ENCODE results near the gene ELK4.

The ELK4 gene

DNA sequence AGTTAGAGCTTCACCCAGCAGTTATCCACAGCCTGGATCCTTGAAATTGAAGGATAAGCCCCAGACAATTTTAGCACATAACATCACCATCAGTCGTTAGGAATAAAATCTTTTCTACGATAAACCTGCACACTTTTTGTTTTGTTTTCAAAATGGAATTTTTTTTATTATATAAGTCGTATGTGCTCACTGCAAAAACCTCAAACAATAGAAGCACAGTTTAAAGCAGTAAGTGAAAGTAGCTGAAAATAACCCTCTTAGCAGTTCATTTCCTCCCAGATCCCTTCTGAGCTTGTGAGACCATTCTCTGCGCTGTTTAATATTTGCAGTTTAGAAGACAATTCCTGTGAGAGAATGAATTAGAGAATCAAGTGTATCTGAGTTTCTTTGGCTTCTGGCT is 38.3 kb downstream of the ELK4 start:
- DNase-seq: no peak

DNA sequence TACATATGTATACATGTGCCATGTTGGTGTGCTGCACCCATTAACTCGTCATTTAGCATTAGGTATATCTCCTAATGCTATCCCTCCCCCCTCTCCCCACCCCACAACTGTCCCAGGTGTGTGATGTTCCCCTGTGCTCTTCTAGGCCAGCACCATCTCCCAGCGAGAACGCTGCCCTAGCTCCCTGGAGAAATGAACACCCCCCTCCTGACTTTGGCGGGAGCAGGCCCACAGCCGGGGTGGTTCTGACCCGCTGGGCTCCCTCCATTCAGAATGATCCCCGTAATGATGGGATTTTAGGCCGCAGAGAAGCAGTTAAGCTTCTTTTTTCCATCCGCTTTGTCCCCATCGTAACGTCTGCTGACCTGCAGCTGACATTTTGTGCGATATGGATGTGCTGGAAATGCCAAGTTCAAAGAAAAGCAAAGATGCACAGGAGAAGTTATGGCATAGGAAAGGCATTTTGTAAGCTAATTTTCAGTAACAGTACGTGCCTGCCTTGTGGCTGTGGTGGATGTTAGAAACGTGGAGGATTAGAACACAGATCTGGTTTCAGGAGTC is 39.3 kb downstream of the ELK4 start:
- DNase-seq: no peak

DNA sequence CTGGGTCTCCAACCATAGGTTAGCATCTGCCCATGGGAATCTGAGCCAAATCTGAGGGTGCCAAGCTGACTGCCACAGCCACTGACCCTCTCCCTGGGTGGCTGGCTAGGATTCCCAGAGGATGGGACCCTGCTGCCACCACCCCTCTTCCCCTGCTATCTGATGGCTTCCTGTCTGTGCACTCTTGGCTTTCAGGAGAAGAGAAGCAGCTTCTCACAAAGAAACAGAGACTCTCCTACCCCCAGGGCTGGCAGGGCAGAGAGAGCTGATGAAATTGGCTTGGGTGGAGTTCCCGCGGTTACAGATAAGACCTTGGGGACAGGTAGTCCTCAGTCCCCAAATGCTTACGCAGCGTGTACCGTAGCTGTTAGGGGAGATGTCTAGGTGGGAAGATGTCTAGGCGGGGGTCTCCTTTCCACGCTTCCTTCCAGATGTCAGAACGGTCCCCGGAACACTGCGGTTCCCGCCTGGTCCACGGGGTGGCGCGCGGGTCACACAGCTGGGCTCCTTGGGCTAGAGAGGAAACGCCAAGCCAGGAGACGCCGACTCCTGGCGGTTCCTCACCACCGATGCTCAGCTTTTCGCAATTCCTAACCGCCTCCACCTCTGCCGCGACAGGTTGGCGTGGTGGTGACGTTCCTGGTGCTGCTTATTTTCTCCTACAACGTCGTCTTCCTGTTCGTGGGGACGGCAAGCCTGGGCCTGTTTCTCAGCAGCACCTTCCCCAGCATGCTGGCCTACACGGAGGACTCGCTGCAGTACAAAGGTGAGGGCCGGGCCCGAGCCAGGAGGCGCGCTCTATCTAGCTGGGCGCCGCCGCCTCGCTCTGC is 40.1 kb downstream of the ELK4 start:
- DNase-seq: peak; percentile 89

DNA sequence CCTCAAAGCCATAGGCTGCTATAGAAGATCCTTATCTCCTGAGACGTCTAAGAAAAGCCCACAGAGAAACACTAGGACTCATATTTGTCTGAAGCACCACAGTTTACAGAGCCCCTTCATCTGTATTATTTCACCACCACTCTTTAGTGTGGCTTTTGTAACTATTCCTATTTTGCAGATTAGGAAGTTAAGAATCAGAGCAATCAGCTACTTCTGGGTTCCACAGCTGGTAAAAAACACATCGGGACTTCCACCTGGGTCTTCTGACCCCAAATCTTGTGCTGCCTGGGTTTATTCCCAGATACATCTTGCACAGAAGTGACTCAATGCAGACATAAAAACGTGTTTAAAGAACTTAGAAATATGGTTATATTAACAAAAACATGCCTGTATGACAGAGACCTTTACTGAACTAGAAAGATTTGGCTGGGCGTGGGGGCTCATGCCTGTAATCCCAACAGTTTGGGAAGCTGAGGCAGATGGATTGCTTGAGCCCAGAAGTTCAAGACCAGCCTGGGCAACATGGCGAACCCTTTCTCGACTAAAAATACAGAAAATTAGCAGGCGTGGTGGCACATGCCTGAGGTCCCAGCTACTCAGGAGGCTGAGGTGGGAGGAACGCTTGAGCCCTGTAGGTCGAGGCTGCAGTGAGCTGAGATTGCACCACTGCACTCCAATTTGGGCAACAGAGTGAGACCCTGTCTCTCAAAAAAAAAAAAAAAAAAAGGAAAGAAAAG is 40.9 kb downstream of the ELK4 start:
- DNase-seq: no peak

DNA sequence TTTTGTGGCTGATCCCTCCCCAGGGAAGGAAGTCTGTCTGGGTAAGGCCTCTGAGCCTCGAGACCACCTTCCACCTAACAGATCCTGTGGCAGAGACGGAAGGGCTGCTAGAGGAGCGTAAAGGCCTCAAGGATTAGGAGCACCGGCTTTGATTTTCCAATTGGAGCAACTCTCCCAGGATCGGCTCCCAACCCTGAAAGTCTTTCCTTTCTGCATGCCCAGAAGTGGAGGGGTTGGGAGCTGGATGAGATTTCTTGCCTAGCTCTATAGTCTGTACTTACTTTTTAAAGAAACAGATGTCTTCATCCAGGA is 41.4 kb downstream of the ELK4 start:
- no peak for DNase-seq

DNA sequence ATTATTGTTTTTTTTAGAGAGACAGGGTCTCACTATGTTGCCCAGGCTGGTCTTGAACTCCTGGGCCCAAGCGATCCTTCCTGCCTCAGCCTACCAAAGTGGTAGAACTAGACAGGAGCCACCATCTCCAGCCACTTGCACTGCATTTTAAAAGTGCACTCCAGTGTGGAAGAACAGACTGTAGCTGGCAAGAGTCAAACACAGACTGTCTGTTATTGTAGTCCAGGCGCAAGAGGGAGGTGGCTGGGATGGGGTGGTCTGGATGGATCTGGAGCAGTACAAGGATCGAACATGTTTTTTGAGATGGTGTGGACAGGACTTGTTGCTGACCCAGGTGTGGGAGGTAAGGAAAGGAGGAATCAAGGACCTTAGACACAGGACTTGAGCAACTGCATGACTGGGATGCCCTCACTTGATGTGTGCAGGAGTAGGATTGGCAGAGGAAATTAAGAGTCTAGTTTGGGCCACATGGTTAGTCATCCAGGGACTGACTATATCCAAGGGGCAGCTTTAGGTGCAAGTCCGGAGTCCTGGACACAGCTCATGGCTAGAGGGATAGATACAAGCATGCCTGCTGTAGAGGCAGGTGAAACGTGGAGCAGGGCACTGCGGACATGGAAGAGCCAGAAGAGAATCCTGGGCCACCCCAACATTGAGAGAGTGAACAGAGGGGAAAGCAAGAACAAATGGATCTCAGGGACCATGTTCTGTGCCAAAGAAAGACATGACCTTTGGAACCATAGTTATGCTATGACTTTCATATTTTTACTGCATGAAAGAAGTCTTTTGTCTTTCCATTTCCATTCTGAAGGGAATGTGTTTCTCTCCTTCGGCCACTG is 42.0 kb downstream of the ELK4 start:
- no peak for DNase-seq

DNA sequence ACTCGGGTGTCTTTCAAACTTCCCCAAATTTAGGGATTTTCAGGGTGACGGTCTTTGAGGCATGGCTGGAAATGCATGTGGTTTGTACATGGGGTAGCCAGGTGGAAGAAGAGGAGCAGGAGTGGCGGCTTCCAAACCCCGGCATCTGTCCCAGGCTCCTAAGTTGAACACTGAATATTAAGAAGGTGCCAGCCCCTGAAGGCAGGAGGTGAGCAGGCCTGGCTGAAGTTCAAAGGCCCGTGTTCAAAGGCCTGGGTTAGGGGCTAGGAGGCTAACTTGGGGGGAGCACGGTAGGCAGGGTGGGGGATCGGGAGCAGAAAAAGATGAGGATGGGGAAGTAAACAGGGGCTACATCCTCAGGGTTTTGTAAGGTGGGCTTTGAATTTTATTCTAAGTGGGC is 42.8 kb downstream of the ELK4 start:
- no peak for DNase-seq

DNA sequence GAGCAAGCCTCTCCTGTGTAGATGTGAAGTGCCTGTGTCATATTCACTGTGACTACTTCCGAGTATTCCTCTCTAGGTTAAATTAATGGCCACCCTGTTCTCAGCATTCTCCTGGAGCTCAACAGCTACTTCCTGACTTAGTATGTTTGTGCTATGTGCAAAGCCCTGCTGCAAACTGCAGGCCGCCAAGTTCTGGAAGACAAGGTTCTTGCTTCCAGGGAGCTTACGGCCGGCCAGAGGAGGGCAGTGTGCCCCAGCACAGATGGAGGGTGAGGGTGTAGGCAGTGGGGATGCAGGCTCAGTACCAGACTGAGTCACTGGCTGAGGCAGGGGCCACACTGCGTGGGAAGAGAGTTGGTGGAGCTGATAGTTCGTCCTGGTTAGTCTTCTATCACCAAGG is 43.2 kb downstream of the ELK4 start:
- DNase-seq: no peak

DNA sequence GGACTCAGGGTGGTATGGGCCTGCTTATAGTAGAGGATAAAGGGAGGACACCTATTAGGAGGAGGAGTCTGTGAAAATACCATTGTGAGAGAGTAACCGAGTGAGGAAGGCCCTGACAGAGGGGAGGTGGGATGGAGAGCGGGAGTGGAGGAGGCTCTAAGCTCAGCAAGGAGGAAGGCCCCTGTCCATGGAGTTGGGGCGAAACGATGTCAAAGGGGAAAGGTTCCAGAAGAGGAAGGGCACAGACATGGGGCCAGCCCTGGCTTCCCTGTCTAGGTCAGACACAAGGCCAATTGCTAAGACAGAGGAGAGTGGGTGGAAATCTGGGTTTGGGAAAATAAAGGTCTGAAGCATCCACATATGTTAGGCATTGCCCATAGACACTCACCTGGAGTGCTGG is 44.2 kb downstream of the ELK4 start:
- DNase-seq: no peak

DNA sequence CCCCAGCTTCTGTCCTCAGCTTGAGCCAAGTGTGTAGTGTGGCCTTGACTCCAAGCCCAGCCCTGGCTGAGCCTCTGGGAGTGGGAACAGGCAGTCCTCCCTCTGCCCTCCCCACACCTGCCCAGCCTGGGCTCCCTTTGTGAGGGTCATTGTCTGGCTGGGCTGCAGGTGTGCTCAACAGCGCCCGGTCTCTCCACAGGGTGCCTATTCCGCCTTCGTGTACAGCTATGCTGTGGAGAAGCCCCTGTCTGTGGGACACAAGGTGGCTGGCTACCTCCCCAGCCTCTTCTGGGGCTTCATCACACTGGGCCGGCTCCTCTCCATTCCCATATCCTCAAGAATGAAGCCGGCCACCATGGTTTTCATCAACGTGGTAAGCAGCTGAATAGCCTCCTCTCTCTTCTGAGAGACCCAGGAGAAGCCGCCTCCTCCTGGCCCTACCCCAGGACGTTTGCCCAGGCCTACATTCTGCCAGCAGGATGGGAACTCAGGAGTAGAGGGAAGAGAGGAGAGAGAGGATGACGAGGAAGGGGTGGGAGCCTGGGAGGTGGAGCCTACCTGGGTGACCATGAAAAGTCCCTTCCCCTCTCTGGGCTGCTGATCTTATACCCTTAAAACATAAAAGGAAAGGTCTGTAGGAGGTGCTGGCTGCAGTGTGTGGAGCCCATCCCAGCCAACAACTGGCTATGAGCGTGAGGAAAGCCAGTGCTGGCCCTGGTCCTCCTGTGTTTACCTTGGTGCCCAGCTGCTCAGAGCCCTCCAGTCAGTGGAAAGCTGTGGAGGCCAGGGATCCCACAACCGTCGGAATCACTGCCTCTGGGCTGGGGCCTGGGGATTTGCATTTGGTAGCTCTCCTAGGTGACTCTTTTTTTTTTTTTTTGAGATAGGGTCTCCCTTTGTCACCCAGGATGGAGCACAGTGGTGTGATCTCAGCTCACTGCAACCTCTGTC is 45.7 kb downstream of the ELK4 start:
- no peak for DNase-seq

DNA sequence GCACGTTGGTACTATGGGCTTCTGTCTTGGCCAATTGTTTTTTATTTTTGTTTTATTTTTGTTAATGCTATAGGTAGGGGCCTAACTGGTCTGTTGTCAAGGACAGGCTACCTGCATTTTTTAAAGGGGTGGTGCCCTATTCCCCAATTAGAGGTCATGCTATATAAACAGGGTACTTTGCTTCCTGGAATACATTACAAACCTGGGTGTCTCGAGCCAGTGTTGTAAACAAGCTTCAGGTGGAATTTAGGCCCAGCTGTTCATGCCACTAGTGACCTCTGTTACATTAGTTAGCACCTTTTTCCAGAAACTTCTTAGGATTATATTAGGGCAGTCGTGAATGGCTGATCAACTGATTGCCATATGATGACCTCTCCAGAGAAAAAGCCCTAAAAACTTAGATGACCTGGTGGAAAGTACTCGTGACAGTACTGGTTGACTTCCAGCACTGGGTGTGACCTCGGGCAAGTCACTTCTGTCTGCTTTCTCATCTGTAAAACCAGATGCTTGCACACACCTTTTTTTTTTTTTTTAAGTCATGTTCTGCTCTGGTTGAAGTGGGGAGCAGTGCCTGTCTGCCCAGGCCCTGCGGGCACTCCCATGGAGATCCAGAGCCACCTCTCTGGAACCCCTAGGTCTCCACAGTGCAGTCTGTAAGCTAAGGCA is 46.5 kb downstream of the ELK4 start:
- DNase-seq: no peak

DNA sequence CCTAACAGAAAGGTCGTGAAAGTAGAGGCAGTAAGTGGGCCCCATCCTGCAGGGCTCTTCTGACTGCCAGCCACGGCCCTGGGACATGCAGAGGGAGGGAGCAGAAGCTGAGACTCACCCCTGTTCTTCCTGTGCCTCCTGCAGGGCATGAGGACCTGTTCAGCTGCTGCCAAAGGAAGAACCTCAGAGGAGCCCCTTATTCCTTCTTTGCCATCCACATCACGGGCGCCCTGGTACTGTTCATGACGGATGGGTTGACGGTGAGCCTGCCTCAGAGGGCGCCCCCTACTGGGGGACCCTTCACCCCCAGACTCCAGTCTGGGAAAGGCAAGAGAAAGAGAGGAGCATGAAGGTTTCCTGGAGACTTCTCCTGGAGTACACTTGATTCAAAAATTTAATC is 47.1 kb downstream of the ELK4 start:
- DNase-seq: no peak

DNA sequence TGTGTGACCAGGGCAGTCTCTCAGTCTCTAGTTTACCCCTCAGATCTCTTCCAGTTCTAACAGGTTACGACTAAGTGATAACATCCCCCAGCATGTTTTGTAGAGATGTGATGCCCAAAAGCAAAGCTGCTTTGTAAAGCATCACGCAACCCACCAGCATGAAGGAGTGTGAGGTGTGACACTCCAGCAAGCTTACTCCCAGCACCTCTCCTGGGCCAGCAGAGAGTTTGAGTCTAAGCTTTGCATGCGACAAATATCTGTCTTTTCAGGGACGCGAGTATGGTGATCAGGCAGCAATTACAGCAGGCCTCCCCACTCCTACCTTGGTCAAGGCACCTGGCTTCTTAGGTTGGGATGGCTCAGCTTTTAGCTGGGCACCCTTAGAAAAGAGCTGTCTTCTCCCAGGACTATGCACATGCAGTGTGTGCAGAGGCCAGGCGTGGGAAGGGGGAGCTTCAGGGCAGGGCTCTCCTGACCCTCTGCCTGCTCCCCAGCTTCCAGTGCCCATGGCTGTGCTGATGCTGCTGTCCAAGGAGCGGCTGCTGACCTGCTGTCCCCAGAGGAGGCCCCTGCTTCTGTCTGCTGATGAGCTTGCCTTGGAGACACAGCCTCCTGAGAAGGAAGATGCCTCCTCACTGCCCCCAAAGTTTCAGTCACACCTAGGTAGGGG is 48.2 kb downstream of the ELK4 start:
- no peak for DNase-seq

DNA sequence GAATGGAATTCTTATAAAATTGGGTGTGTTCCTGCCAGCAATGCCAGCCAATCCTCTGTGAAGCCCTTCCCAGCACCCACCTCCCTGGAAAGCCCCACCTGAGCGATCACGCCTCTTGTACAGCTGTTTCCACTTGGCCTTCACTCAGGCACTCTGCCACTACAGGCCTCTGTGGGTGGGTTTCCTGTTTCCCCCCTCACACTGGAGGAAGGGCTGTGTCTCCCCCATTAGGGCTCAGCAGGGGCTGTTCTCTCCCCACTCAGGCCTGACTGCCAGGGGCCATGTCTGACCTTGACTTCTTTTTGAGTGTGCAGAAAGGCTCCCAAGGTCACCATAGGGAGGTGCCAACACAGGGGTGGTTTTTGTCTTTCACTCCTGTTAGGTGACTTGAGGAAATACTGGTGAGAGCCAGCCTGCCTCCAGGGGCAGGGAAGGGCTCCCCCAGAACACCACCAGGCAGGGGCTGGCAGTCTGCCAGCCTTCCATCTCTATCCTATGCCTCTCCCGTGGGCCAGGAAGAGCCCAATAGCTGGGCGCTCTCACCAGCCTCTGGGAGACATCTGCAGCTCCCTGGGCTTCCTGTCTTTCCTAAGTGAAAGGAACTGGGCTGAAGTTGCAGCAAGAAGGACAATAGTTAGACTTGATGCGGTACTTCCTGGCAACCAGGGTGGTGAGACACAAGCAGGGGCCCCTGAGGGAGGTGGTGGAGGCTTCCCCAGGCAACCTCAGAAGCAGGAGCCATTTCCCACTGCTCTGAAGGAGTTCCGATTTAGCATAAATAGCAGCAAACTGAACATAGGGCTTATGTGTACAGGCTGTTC is 49.1 kb downstream of the ELK4 start:
- DNase-seq: no peak

DNA sequence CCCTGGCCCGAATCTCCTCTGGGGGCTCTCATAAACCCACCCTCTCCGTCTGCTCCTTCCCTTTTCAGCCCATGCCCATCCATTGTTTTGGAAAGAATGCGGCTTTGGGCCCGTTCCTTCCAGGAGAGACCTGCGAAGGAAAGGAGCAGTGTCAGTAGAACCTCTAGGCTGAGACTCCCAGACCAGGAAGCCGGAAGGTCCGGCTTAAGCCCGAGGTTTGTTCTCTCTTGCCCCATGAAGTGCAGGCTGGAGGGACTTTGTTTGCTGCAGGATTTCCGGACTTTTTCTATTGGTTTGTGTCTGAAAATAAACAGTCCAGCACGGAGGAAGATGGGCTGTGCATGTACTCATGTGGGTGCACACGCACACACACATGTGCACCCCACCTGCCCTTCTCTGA is 49.8 kb downstream of the ELK4 start:
- no peak for DNase-seq

DNA sequence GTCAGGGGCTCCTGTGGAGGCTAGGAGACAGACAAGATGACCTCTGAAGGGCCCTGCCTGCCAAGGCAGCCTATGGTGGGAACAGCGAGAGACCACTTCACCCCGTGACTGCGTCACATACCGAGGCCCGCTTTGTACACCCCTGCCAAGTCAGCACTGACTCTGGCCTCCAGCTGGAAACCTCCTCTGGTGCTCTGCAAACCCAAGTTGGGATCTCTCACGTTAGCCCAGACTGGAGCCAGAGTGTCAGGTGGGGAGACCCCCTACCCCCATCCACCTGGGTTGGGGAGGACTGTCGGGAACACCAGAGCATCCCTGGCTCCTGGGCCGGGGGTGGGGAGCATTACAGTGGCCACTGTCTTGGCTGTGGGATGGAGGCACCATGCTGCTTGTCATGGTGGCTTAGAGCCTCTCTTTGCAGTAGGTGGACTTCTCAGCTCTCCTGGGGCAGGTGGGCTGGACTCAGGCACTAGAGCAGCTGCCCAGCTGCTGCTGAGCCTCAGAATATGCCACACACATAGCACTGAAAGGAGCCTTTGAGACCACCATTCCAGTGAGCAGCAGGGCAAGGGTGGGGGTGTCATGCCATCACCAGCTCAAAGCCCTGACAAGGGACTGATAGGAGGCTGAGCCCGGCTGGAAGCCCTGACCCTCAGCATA is 50.4 kb downstream of the ELK4 start:
- no peak for DNase-seq

DNA sequence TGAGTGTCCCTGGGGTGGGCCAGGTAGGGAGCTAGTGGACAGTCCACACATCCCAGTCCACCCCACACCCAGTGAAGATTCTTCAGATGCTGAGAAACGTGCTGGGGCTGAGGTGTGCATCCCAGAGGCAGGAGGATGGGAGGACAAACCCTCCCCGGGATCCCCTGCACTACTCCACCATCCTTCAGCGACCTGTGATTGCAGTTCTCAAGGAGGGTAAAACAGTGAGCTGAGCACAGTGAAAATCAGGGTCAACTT is 51.0 kb downstream of the ELK4 start:
- DNase-seq: no peak

DNA sequence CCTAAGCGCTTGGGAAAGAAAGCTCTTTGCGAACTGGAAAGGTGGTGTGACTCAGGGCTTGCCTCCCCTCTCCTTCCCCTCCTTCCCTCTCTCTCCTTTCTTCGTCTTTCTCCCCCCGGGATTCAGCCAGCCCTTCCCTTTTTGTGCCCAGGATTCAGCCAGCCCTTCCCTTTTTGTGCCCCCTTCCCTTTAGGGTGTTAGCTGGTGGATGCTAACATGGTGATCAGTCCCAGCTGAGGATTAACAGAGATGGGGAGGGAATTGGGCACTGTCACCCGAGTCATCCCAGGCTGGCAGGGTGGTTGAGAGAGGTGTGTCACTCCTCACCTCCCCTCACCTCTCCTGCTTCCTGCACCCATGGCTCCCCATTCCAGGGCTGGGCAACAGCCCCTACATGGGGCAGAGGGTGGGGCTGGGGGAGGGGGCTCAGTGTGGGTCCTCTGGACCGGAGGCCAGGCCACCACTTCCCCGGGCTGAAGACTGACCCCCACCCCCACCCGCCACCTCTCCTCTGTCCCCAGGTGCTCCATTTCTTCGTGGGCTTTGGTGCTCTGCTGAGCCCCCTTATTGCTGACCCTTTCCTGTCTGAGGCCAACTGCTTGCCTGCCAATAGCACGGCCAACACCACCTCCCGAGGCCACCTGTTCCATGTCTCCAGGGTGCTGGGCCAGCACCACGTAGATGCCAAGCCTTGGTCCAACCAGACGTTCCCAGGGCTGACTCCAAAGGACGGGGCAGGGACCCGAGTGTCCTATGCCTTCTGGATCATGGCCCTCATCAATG is 51.5 kb downstream of the ELK4 start:
- no peak for DNase-seq

DNA sequence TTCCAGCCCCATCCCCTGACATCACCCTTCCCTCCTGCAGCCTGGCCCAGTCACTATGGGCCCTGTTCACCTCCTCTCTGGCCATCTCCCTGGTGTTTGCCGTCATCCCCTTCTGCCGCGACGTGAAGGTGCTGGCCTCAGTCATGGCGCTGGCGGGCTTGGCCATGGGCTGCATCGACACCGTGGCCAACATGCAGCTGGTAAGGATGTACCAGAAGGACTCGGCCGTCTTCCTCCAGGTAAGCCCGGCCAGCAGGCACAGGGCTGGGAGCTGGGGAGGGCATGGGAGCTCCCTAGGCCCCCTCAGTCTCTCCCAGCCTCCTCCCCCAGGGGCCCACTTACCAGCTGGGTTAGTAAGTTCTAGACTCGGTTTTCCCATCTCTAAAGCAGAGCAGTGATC is 52.1 kb downstream of the ELK4 start:
- no peak for DNase-seq

All from left hindlimb (tissue), 1 donor.